Transverse colon (tissue), 4 donors: ENCODE data around the gene DEDD2.

Experiments used
- POLR2AphosphoS5 ChIP-seq, 3 donors: sonication (generic); formaldehyde crosslinking; IDR thresholded peaks; one replicate each; pipeline ENCODE4 v1.6.1; 2016; ENCODE audit warnings: antibody characterized with exemption in 3 of 3
- TF ChIP-seq, protein P1 (sequence below), 5 experiments: fragments of 200-600 bp in 3 of 5; fragments of 450-650 bp in 2 of 5; sonication (generic) in 3 of 5; IDR thresholded peaks; 1 replicate in 2 of 5; 2 replicates in 3 of 5; pipeline ENCODE4 v1.5.1; 2016 to 2017; ENCODE audit warnings: antibody characterized with exemption in 5 of 5, inconsistent platforms in 3 of 5, mild to moderate bottlenecking in 2 of 5, moderate library complexity in 1 of 5

DNA sequence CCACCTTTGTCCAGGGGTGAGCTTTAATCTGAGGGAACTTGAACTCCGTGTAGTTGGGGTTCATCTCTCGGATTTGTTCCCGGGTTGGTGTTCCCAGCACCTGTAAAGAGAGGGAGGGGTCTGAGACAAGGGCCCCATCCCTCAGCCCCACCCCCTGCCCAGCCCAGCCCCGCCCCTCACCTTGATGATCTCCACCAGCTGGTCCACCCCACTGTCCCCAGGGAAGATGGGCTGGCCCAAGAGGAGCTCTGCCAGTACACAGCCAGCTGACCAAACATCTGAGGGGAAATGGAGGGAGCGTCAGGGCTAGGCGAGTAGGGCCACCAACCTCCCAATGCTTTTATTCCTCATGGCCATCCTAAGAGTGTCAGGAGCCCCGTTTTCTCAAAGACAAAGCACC lies 15.6 kb upstream of the DEDD2 start:
- TF ChIP-seq, protein P1, sequence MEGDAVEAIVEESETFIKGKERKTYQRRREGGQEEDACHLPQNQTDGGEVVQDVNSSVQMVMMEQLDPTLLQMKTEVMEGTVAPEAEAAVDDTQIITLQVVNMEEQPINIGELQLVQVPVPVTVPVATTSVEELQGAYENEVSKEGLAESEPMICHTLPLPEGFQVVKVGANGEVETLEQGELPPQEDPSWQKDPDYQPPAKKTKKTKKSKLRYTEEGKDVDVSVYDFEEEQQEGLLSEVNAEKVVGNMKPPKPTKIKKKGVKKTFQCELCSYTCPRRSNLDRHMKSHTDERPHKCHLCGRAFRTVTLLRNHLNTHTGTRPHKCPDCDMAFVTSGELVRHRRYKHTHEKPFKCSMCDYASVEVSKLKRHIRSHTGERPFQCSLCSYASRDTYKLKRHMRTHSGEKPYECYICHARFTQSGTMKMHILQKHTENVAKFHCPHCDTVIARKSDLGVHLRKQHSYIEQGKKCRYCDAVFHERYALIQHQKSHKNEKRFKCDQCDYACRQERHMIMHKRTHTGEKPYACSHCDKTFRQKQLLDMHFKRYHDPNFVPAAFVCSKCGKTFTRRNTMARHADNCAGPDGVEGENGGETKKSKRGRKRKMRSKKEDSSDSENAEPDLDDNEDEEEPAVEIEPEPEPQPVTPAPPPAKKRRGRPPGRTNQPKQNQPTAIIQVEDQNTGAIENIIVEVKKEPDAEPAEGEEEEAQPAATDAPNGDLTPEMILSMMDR (IDR thresholded peaks at IDR 0.05) = no peak
- TF ChIP-seq POLR2AphosphoS5 (IDR thresholded peaks at IDR 0.05) = no peak
